Myocyte (in vitro differentiated cells): Measurements from ENCODE around the gene ANHX. TPM values are rescaled to one million over a fixed set of nuclear protein-coding genes. Genes with fewer than 3 reads are reported as not detected.
"Not testable (repeated sequence)": the region's sequence is repeated elsewhere in the genome, so short reads cannot be mapped to it uniquely, and the experiment has no call there.

Experiments
- DNase-seq: peaks from one replicate; pipeline ENCODE4 v3.0.0-alpha.2; 2012; ENCODE audit warnings: low read depth
- polyA plus RNA-seq: library from polyadenylated mRNA; unstranded; fragments of >200 nt; gene quantifications from one replicate; pipeline ENCODE4 v1.2.1, GENCODE V29; 2012; ENCODE audit warnings: missing spikeins
- total RNA-seq: library from RNA; depleted of rRNA; stranded (reverse); fragments of >200 nt; gene quantifications from 2 replicates; pipeline ENCODE4 v1.2.3, GENCODE V29; 2014

Gene ANHX
- total RNA-seq: not detected in 2 replicates
- polyA plus RNA-seq: not detected

DNA sequence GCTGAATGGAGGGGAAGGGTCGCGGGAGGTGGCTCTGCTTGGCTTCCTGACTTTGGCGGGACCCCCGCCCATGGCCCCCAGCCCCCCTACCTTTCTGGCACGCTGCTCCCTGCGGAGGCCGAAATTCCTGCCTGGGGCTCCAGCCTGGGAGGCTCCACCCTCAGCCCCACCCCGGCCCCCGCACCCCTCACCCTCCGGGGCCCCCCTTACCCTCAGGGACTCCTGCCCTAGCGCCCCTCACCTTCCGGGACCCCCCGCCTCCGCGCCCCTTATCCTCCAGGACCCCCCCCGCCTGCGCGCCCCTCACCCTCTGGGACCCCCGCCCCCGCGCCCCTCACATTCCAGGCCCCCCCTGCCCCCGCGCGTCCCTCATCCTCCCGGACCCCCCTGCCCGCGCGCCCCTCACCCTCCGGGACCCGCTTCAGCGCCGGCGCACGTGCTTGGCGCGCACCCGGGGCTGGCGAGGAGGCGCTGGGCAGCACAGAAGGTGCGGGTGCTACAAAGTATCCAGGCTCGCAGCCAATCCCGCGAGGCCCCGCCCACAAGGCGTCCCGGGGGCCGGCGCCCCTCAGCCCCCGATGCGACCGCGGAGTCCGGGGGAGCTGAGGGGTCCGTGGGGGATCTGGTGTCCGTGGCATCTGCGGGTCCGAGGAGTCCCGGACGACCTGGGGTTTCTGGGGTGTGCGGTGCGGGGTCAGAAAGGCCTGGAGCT lies at the start of gene ANHX:
Gene ANHX (minus strand): TSS at position 477 of the 712 bp plus-strand sequence. CDS start 1,521 bp downstream, outside the sequence.
- DNase-seq: no peak

DNA sequence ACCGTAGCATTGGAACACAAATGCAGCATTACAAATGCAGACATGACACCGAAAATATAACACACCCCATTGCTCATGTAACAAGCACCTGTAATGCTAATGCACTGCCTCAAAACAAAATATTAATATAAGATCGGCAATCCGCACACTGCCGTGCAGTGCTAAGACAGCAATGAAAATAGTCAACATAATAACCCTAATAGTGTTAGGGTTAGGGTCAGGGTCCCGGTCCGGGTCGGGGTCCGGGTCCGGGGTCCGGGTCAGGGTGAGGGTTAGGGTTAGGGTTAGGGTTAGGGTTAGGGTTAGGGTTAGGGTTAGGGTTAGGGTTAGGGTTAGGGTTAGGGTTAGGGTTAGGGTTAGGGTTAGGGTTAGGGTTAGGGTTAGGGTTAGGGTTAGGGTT lies 29.0 kb upstream of the ANHX start:
- DNase-seq: not testable (repeated sequence)

DNA sequence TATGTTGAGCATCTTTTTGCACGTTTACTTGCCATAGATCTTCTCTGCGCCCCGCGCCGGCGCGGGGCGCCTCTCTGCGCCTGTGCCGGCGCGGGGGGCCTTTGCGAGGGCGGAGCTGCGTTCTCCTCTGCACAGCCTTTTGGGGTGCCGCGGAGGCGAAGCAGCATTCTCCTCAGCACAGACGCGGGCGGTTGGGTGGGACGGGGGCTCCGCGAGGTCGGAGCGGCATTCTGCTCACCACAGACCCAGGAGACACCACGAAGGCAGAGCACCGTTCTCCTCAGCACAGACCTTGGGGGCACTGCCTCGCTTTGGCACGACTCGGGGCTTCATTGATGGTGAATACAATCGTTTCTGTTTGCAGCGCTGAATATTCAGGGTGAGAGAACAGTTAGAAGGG lies 28.5 kb upstream of the ANHX start:
- no peak for DNase-seq

DNA sequence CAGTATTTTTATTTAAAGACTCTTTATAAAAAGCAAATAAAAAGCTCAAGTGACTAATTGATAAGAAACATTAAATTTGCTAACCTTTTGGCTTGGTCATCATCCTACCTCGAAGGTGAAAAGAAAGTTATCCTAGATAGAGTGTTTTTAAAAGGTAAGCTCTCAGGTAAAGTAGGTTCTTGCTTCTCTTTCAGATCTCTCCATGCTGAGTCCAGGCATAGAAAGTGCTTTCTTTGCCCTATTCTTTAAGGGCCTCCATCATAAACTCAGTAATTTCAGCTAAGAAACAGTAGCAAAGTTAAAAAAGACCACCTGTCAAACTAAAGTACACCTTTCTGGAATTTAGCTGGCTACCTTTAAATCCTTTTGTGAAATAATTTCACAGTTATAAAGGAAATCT lies 20.6 kb upstream of the ANHX start:
- no peak for DNase-seq

DNA sequence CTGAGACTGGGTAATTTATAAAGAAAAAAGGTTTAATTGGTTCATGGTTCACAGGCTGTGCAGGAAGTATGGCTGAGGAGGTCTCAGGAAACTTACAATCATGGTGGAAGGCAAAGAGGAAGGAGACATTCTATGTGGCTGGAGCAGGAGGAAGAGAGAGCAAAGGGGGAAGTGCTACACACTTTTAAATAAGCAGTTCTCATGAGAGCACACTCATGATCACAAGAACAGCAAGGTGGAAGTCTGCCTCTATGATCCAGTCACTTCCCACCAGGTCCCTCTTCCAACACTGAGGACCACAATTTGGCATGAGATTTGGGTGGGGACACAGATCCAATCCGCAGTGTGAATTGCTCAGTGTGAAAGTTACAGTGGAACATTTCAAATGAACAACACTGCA lies 20.2 kb upstream of the ANHX start:
- not testable (repeated sequence) for DNase-seq

DNA sequence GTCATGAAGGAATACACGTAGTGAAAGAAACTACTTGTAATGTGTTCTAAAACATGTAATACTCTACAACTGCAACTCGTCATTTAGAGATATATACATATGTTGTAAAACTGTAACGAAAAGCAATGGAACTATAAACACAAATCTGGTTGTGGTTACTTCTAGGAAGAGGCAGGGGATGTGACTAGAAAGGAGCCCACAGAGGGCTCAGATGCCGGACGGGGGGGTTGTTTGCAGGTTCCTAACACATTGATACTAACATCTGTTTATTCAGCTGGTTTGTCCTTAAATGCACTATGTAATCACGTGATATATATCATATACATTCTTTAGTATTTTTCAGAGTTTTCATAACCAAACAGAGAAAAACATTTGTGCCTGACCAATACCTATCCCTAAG lies 16.1 kb upstream of the ANHX start:
- DNase-seq: no peak

DNA sequence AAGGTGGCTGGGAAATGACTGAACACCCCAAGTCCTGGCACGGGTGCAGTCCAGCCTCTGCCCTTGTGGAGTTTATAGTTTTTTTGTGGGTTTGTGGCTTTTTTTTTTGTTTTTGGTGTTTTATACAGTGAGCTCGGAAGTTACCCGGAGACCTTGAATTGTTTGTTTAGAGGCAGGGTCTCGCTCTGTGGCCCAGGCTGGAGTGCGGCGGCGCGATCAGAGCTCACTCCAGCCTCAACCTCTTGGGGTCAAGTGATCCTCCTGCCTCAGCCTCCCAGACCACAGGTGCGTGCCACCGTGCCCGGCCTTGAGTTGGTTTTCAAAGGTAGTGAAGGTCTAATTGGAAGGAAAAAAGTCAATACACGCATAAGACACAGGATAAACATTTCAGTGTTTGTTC lies 879 bp upstream of the ANHX start:
- DNase-seq: no peak

DNA sequence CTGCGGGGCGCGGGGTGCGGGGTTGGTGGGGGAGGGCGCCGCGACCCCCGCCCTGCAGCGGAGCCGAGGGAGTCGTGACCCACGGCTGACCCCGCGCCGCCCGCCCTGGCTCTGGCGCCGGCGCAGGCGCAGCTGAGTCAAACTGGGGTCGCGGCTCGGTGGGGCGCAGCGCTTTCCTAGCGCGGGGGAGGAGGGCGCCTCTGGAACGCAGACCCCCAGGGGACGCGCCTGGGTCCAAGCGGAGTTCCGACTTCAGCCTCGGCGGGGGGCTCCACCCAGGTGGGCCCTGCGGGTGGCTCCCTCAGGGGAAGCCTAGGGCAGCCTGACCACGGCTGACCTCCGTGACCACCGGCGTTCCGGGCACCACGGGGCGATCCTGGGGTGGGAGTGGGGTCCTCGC lies 467 bp upstream of the ANHX start:
- DNase-seq: no peak

DNA sequence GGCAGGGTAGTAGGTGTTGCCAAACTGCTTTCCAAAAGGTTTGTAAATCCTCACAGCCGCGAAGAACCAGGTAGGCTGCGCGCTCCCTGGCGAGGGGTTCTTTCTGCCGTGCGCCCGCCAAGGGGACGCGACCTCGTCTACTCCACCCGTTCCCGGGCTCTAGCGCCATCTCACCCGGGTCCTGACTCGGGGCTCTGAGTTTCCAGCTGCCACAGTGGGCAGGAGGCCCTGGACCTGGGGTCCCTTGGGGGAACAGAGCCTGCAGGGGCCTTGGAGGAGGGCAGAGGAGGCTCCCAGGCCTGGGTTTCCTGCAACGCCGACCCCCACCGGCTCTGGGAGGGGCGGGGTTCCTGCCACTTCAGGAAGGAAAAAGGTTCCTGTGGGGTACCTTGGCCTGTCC lies 706 bp downstream of the ANHX start:
- no peak for DNase-seq

DNA sequence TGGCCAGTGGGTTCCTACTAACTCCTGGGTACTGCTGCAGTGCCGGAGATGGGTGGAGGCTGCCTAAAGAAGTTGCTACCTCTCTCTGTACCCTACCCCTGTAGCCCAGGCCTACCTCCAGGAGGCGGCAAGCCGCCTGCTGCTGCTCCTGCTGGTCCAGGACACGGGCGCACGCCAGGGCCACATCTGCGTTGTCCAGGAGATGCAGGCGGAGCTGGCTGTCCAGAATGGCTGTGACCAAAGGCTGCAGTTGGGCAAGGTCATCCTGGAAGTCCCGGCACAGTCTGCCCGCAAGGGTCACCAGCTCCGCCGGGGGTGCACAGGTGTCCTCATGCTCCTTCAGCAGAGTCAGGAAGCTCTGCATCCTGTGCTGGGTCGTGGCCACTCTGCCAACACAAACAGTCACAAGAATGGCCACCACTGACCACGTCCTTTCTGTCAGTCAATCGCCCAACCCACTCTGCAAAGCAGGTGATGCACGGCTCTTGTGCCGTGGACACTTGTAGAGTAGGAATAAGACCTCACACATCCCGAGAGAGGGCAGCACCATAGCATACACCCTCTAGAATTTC lies 1.6 kb downstream of the ANHX start:
- DNase-seq: no peak

DNA sequence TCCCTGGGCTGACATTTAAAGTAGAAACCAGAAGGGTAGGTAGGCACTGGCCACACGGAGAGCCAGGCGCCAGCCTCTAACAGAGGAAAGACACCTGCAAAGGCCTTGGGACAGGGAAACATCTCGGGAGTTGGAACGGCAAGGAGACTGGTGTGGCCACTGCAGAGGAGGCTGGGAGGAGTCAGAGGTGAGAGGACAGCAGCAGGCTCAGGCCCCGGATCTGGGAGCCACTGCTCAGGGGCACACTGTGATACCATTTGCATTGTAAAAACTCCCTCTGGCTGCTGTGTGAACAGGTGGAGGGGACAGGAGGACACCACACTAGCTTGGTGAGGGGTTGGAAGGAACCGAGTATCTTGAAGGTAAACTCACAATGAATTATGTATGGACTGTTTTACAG lies 2.7 kb downstream of the ANHX start:
- no peak for DNase-seq

DNA sequence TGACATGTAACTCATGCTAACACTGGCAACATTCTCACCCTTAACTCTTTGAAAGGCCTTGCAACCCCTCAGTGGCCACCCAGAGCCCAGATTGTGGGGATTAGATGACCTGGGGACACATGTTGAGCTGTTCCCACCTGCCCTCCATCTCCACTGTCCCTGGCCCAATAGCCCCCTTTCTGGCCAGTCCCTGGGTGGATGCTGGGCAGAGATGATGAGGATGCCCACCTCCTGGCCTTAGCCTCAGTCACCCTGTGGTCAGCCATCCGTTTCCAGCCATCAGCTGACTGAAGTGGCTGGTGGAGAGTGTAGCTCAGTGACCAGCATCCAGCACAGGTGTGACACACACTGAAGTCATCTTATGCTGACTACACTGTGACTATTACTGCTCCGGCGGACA lies 4.7 kb downstream of the ANHX start:
- DNase-seq: no peak

DNA sequence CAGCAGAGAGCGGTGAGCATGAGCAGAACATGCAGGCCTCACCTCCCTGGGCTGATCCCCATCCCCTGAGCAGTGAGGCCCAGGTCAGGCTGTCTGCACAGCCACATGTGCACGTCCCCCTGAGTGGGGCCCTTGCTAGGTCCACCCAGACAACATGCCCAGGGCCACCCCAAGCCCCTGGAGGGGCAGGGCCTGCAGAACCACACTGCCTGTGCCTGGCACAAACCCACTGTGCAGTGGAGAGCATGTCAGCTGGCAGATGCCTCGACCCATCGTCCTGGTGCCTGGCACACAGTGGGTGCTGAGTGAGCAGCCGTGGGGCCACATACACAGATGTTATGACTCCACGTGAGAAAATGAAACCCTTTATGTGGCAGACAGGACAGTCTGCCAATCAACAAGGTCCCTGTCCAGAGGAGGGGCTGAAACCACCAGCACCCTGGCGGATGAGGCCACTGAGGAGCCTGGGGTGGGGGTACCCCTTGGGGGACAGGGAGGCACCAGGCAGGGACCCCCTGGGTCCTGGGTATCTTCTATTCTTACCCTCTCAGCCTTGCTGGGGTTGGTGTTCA lies 8.3 kb downstream of the ANHX start:
- DNase-seq: no peak

DNA sequence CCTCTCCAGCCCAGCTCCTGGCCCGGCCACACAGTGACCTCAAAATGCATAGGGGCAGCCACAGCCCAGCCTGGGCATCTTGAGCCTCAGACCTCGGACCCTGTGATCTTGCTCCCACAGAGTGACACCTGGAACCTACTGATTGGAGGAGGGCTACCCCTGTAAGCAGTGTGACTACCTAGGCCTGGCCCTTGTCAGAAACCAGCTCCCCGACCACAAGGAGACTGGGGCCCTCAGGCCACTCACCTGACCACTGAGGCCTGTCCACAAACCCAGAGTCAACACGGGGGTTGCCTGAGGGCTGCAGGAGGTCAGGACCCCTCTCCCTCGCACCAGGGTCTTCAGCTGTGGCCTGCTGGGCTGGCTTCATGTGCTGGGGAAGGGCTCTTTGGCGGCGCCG lies 9.0 kb downstream of the ANHX start:
- DNase-seq: no peak

DNA sequence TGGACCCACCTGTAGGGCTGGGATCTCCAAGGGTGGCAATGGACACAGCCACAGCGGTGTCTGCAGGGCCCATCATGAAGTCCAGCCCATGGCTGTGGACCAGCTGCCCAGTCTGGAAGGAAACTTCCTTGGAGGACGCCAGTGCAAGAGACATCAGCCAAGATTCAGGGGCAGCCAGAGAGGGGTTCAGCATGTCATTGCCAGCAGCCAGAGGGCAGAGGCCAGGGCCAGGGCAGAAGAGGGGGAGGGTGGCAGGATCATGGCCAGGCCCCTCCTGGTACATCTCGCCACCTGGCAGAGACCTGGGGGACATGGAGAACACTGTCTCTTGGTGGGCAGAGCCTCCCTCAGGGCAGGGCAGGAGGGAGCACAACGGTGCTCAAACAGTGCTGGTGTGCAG lies 10.2 kb downstream of the ANHX start:
- DNase-seq: no peak

DNA sequence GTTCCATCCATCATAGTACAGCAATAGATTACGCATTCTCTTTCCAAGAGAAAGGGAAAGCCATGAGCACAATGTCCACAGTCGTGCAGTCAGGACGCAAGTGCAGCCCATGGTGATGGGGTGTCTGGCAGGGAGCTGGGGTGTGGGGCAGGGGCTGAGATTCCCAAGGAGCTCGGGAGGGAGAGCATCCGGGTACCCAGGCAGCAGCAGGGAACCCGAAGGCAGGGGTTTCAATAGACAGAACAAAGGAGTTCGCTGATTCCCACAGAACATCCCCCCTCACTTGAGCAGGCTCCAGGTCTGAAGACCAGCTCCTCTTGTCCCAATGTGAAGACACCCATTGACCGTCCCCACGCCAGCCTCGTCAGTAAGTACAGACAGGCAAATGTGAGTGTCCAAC lies 13.5 kb downstream of the ANHX start:
- DNase-seq: no peak

DNA sequence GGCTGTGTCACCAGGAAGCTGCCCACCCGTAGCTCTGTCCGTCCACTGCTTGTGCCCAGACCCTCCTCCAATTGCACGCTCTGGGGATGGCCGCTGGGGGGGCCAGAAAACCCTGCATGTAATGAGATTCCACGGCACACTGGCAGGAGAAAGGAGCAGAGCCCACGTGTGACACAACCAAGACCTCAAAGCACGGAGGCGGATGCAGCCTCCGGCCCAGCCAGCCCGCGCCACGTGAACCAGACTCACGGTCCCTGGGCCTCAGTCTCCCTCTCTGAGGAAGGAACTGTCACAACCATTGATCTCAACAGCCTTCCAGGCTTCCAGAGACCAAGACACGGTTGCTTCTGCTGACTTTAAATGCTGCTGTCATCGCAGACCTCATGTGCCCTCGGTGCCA lies 14.4 kb downstream of the ANHX start:
- DNase-seq: no peak

DNA sequence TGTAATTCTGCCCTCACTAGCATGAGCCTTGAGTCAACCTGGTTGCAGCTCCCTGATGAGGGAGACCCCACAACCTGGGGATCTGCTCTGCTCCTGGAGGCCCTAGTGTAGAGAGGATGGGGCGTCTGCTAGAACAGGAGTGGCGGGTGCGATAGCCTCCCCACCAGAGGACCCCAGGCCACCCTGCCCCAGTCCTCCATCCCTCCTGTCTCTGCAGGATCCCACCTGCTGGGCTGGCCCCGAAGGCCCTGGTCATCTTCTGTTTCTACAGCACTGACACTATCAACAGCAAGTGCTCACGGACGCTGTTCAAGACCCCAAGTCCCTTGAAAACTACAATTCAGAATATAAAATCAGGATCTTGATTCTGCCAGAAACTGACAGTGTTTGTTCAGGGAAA lies 15.2 kb downstream of the ANHX start:
- DNase-seq: no peak

DNA sequence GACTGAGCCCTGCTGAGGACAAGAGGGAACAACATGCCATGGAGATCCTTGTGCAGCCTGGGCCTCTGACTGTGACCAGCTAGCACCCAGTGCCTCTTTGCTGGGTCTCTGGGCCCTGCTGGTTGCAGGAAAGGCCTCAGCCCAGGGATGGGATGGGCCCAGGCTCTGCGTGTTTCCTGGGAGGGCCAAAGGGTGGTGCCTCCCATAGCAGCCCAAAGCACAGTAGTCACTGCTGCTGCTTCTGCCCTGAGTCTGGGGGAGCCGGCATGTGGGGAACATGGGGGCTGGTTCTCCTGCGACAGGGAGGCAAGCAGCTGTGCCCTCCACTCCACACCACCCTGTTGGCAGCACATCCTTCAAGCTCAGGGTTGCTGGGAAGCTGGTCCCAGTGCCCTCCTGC lies 18.5 kb downstream of the ANHX start:
- no peak for DNase-seq

DNA sequence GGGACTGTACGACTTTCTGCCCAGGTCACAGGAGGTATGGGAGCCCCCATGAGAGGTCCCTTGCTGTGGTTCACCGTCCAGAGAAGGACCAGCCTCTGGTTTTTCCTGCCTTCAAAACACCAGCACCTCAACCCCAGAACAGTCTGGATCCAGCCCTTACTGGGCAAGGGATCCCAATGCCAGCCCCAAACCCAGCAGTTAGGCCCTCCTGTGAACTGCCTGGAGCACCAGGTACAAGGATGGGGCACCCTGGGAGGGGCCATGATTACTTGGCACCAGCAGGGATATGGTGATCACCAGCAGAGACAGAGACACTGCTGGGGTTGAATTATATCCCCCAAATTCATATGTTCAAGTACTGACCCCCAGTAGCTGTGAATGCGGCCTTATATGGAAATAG lies 20.0 kb downstream of the ANHX start:
- DNase-seq: no peak

DNA sequence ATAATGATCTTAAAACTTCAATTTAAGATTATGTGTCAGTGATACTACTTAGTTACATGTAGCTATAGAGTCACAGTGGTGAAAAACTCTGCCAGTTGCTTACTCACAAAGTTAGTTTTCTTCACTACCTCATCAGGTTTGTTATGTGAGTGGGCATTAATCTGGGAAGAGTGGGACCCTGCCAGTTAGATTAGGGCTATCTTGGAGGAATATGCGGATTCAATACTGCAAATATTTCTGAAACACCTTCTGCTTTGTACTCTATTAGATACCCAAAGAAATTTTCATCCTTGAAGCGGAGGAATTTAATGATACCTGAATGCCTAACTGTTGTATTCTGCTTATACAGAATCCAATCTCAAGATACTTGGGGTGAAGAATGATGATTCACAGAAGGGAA lies 29.3 kb downstream of the ANHX start:
- DNase-seq: no peak

DNA sequence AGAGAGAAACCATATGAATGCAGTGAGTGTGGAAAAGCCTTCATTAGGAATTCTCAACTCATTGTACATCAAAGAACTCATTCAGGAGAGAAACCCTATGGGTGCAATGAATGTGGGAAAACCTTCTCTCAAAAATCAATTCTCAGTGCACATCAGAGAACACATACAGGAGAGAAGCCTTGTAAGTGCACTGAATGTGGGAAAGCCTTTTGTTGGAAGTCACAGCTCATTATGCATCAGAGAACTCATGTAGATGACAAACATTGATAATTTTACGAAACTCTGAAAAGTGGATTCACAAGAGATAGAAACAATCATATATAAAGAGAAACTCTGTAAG lies 31.4 kb downstream of the ANHX start:
- DNase-seq: no peak
